Activated CD4-positive, alpha-beta T cell treated with anti-CD3 and anti-CD28 coated beads for 24 hours (primary cell): ENCODE results near the gene ATP5F1D.
"Not testable (repeated sequence)": the region's sequence is repeated elsewhere in the genome, so short reads cannot be mapped to it uniquely, and the experiment has no call there.

Experiments
- DNase-seq, 2 donors: peaks; one replicate each; pipeline ENCODE4 v3.0.0-alpha.2; 2020; ENCODE audit warnings: low read depth in 2 of 2

ATP5F1D gene

GRCh38 chr19:1246265-1247087, 4.9 kb downstream of the ATP5F1D start:
- DNase-seq: not testable (repeated sequence)

GRCh38 chr19:1247748-1248138, 6.2 kb downstream of the ATP5F1D start:
- no peak for DNase-seq

GRCh38 chr19:1248139-1248785, 6.7 kb downstream of the ATP5F1D start, which contains the start of gene MIDN:
Gene MIDN (plus strand): TSS chr19:1248583. CDS start chr19:1250297, 1,714 bp downstream.
- DNase-seq: peak in 1 of 2 donors; percentile 58

DNA sequence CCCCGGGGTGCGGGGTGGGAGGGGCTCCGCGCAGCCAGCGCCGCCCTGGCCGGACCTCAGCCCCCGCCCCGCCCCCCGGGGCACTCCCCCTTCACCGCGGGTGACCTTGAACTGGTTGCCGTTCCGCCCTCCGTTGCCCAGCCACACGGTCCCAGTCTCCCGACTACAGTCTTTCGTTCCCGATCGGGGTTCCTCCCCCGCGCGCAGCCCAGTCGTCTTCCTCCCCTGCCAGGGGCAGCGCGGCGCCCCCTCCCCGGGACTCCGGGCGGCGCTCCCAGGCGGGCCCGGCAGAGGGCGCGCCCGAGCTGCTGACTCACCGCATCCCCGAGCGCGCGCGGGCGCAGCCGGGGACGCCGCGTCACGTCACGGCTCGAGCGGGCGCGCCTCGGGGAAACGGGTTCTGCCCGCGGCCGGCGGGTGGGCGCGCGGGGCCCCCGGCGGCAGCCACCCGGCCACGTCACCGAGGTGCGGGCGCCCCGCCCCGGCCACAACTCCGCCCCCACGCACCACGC, 7.3 kb downstream of the ATP5F1D start:
- peak; percentile 69 to 70 for DNase-seq

- peak; percentile 90 to 91 for DNase-seq
Observed at GRCh38 chr19:1249298-1249989, 7.9 kb downstream of the ATP5F1D start.

- DNase-seq: no peak
Observed at GRCh38 chr19:1249990-1250436, 8.5 kb downstream of the ATP5F1D start.

DNA sequence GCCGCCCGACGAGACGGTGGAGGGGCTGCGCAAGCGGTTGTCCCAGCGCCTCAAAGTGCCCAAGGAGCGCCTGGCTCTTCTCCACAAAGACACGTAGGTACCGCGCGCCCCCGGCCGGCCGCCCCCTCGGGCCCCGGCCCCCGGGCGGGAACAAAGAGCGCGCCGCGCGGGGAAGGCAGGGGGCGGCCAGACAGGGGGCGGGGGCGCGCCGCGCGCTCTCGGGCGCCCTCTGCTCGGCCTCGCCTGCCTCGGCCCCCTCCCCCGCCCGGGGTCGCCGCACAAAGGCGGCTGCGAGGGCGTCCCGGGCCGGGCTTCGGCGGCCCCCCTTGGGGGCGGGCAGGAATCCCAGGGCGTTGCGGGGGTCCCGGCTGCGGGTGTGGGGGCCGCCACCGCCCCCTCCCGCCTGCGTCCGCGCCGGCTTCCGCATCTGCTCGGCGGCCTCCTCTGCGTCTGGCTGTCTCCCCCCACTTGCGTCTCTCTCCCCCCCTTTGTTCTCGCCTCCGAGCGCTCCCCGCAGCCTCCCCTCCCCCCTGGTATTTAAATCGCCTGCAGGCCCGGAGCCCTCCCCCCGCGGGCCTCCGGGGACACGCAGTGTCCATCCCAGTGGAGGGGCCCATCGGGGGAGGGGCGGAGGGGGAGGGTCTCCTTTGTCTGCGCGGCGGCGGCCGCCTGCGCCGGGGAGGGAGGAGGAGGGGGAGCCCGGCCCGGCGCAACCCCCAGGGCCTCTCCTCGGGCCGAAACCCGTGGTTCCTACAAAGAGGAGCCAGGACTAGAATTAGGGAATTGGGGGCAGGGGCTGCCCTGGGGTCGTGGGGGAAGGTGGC, 9.1 kb downstream of the ATP5F1D start:
- no peak for DNase-seq

DNA sequence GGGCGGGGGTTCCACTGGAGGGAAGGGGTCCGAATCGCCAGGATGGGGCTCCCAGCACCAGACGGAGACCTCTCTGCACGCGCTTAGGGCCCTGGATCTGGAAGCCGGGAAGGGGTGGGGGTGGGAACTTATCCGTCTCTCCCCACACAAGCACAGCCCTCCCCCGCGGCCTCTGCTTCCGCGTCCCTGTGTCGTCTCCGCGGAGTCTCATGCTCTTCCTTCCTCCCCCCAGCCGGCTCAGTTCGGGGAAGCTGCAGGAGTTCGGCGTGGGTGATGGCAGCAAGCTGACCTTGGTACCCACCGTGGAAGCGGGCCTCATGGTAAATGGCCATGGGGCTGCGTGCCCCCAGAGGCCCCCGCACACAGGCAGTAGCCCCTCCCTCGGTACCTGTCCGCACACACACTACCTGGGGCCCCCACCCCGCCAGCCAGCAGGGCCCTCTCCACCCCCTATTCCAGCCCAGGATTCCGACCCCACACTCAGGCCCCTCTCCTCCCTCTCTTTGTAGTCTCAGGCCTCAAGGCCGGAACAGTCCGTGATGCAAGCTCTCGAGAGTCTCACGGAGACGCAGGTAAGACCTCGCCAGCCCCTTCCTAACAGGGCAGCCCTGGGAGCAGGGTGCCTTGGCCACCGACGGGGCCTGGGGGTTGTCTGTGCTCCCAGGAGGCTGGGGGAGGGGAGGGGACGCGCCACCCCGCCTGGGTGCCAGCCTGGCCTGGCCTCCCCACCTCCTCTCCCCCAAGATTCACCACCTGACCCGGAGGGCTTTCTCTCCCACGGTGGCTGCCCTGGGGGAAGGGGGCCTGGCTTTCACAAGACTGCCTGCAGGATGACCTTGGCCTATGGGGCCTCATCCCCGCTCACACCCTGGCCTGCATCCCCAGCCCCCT, 10.0 kb downstream of the ATP5F1D start:
- DNase-seq: peak in 1 of 2 donors; percentile 48

- DNase-seq: peak in 1 of 2 donors; percentile 49
Observed at GRCh38 chr19:1252221-1252820, 10.8 kb downstream of the ATP5F1D start.

GRCh38 chr19:1252821-1253513, 11.4 kb downstream of the ATP5F1D start:
- peak in 1 of 2 donors; percentile 69 for DNase-seq

GRCh38 chr19:1253514-1254080, 12.0 kb downstream of the ATP5F1D start:
- no peak for DNase-seq

GRCh38 chr19:1254081-1254527, 12.6 kb downstream of the ATP5F1D start:
- DNase-seq: no peak

- DNase-seq: no peak
Observed at GRCh38 chr19:1254530-1255185, 13.1 kb downstream of the ATP5F1D start.

- DNase-seq: no peak
Observed at GRCh38 chr19:1255186-1256161, 13.9 kb downstream of the ATP5F1D start.

DNA sequence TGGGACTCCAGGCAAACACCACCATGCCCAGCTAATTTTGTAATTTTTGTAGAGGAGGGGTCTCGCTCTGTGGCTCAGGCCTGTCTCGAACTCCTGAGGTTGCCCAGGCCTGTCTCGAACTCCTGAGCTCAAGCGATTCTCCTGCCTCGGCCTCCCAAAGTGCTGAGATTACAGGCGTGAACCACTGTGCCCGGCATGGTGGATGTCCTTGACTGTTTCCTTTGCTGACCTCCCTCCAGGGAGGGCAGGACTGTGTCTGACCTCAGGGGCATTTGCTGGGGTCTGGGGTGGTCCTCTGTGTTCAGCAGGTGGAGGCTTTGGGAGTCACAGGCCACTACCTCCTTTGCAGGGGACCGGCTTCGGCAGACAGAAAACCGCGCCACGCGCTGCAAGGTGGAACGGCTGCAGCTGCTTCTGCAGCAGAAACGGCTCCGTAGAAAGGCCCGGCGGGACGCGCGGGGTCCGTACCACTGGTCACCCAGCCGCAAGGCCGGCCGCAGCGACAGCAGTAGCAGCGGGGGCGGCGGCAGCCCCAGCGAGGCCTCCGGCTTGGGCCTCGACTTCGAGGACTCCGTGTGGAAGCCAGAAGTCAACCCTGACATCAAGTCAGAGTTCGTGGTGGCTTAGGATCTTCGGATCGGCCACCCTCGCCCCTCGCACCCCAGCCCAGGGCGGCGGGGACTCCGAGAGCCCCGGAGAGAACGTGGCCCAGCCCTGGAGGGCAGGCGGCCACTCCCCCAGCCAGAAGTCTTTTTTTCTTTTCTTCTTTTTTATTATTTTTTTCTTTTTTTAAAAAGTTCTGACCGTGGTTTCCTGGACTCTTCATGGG, 15.3 kb downstream of the ATP5F1D start:
- no peak for DNase-seq
